ENCODE data around the gene WDR93. TPM values are rescaled to one million over a fixed set of nuclear protein-coding genes. Genes with fewer than 3 reads are reported as not detected.
A peak's percentile ranks its signal among the peaks of the same experiment; 100 is the strongest.

The WDR93 gene
- total RNA-seq, 2 donors from 2014 or later, result 0.24 to 0.64 TPM

DNA sequence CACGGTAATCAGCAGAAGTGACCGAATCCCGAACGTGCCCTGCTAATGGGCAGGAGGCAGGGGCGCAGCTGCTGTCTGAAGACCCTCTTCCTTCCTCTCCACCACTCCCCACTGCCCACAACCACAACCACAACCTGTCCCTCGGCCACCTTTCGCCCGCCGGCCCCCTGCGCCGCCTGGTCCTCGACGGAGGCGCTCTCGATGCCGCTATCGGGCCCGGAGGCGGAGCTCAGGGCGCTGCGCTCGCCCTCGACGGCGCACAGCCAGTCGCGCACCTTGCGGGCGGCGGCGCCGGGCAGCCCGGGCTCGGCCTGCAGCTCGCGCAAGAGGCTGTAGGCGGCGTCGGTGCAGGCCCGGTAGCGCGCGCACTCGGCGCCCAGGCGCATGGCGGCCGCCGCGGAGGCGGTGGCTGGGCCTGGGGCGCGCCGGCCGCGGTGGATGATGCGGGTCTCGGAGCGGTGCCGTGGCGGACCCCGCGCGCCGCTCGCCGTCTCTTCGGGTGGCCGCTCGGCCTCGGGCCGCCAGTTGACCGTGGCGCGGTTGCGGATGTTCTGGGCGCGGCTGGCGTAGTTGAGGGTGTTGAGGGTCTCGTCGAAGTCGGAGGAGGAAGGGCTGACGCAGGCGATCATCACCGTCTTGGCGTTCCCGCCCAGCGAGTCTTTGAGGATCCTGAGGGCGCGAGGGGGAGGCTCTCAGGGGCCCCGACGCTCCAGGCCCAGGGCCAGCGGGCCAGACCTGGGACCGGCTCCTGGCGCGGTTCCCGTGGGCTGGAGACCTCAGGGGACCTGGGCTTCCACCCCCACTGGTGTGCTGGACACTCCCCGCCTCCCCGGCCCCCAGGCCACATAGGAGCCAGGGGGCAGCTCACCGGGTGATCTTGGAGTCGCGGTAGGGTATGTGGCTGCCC is 42.3 kb upstream of the WDR93 start:
- Histone ChIP-seq H3K9ac (ENCODE audit: extremely low read depth, low read length, poor library complexity, severe bottlenecking) (no peak overlapping the region), H3K27me3 (ENCODE audit: control insufficient read depth, insufficient read depth, low read length, poor library complexity, severe bottlenecking) (no peaks in the 10 kb centered on the region), H3K9me3 (ENCODE audit: control insufficient read depth, low read length) (no peaks in the 10 kb centered on the region), H3K4me1 (ENCODE audit: control insufficient read depth, insufficient read depth, low read length) (no peaks in the 10 kb centered on the region), H3K27ac (ENCODE audit: low read depth, low read length) (no peak overlapping the region), H3K4me3 (ENCODE audit: low read length) (no peak overlapping the region), H3K36me3 (ENCODE audit: control insufficient read depth, insufficient read depth, low read length) (peaks cover 27% of the 10 kb centered on the region)
- Mint-ChIP-seq H3K4me3 (no peak overlapping the region), H3K27ac (no peak overlapping the region), H3K4me1 (no peaks in the 10 kb centered on the region), H3K27me3 (ENCODE audit: insufficient read depth) (peaks cover 1% of the 10 kb centered on the region), H3K36me3 (ENCODE audit: low read depth) (peaks cover 57% of the 10 kb centered on the region), H3K9me3 (no peaks in the 10 kb centered on the region)
- peak; percentile 80 for DNase-seq
- TF ChIP-seq, protein P1, sequence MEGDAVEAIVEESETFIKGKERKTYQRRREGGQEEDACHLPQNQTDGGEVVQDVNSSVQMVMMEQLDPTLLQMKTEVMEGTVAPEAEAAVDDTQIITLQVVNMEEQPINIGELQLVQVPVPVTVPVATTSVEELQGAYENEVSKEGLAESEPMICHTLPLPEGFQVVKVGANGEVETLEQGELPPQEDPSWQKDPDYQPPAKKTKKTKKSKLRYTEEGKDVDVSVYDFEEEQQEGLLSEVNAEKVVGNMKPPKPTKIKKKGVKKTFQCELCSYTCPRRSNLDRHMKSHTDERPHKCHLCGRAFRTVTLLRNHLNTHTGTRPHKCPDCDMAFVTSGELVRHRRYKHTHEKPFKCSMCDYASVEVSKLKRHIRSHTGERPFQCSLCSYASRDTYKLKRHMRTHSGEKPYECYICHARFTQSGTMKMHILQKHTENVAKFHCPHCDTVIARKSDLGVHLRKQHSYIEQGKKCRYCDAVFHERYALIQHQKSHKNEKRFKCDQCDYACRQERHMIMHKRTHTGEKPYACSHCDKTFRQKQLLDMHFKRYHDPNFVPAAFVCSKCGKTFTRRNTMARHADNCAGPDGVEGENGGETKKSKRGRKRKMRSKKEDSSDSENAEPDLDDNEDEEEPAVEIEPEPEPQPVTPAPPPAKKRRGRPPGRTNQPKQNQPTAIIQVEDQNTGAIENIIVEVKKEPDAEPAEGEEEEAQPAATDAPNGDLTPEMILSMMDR (conservative IDR thresholded peaks at IDR 0.05), result no peak
- WGBS, 2 experiments (ENCODE audit: insufficient coverage in 1 of 2, insufficient read length in 1 of 2), result 96 to 97% methylated on average over 44 to 102 of the region's 102 CpGs

GRCh38 chr15:89649013-89649625 is 41.5 kb upstream of the WDR93 start:
- DNase-seq, result no peak
- peaks cover 1% of the 10 kb centered on the region for H3K27me3 Mint-ChIP-seq (ENCODE audit: insufficient read depth)
- peaks cover 51% of the 10 kb centered on the region for H3K36me3 Mint-ChIP-seq (ENCODE audit: low read depth)
- H3K4me3 Mint-ChIP-seq, result no peak overlapping the region
- H3K4me1 ChIP-seq (ENCODE audit: control insufficient read depth, insufficient read depth, low read length), result no peaks in the 10 kb centered on the region
- H3K9me3 Mint-ChIP-seq, result no peaks in the 10 kb centered on the region
- no peaks in the 10 kb centered on the region for H3K27me3 ChIP-seq (ENCODE audit: control insufficient read depth, insufficient read depth, low read length, poor library complexity, severe bottlenecking)
- no peak overlapping the region for H3K4me3 ChIP-seq (ENCODE audit: low read length)
- no peaks in the 10 kb centered on the region for H3K9me3 ChIP-seq (ENCODE audit: control insufficient read depth, low read length)
- 93 to 97% methylated on average over 22 to 37 of the region's 37 CpGs for WGBS, 2 experiments (ENCODE audit: insufficient coverage in 1 of 2, insufficient read length in 1 of 2)
- no peaks in the 10 kb centered on the region for H3K4me1 Mint-ChIP-seq
- no peak overlapping the region for H3K9ac ChIP-seq (ENCODE audit: extremely low read depth, low read length, poor library complexity, severe bottlenecking)
- no peak overlapping the region for H3K27ac ChIP-seq (ENCODE audit: low read depth, low read length)
- TF ChIP-seq, protein P1 (conservative IDR thresholded peaks at IDR 0.05), result no peak
- no peak overlapping the region for H3K27ac Mint-ChIP-seq
- peaks cover 25% of the 10 kb centered on the region for H3K36me3 ChIP-seq (ENCODE audit: control insufficient read depth, insufficient read depth, low read length)

DNA sequence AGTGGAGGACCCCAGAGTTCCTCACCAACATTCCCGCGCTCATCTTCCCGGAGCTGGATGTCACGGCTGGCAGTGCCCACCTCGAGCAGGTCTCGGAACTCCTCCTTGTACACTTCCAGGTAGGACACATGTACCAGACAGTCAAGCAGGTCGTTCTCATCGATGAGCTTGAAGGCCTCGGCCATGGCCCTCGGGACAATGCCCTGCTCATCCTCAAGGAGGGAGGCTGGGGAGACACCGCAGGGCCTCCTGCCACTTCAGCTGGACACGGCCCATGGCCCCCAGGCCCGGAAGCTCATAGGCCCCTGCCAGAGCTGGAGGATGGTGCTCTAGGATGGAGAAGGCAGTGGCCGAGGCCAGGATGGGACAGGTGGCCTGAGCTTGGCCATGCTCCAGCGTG is 40.9 kb upstream of the WDR93 start:
- H3K27me3 ChIP-seq (ENCODE audit: control insufficient read depth, insufficient read depth, low read length, poor library complexity, severe bottlenecking), result no peaks in the 10 kb centered on the region
- no peaks in the 10 kb centered on the region for H3K9me3 ChIP-seq (ENCODE audit: control insufficient read depth, low read length)
- no peak overlapping the region for H3K9ac ChIP-seq (ENCODE audit: extremely low read depth, low read length, poor library complexity, severe bottlenecking)
- H3K27me3 Mint-ChIP-seq (ENCODE audit: insufficient read depth), result peaks cover 5% of the 10 kb centered on the region
- H3K4me3 Mint-ChIP-seq, result no peak overlapping the region
- no peaks in the 10 kb centered on the region for H3K9me3 Mint-ChIP-seq
- H3K27ac Mint-ChIP-seq, result no peak overlapping the region
- H3K4me3 ChIP-seq (ENCODE audit: low read length), result no peak overlapping the region
- H3K4me1 Mint-ChIP-seq, result peaks cover 5% of the 10 kb centered on the region
- peaks cover 22% of the 10 kb centered on the region for H3K36me3 ChIP-seq (ENCODE audit: control insufficient read depth, insufficient read depth, low read length)
- no peaks in the 10 kb centered on the region for H3K4me1 ChIP-seq (ENCODE audit: control insufficient read depth, insufficient read depth, low read length)
- DNase-seq, result no peak
- no peak overlapping the region for H3K27ac ChIP-seq (ENCODE audit: low read depth, low read length)
- H3K36me3 Mint-ChIP-seq (ENCODE audit: low read depth), result peaks cover 51% of the 10 kb centered on the region
- 95 to 97% methylated on average over 13 to 15 of the region's 15 CpGs for WGBS, 2 experiments (ENCODE audit: insufficient coverage in 1 of 2, insufficient read length in 1 of 2)
- TF ChIP-seq, protein P1 (conservative IDR thresholded peaks at IDR 0.05), result no peak
